ENCODE measurements around the gene KLHL26. TPM values are rescaled to one million over a fixed set of nuclear protein-coding genes. Genes with fewer than 3 reads are reported as not detected.

Gene KLHL26
- polyA plus RNA-seq, 1 donor from 2014 or later: 4.7 TPM

GRCh38 chr19:18666784-18667183 is 30.0 kb downstream of the KLHL26 start:
- Histone ChIP-seq H3K36me3 (ENCODE audit: insufficient read depth, low read length) (no peaks in the 10 kb centered on the region), H3K9ac (ENCODE audit: low read length) (no peak overlapping the region)
- TF ChIP-seq POLR2AphosphoS5 (IDR thresholded peaks at IDR 0.05): no peak
- no peak for TF ChIP-seq EZH2 (IDR thresholded peaks at IDR 0.05; ENCODE audit: borderline replicate concordance, insufficient read depth, low read length, poor library complexity, severe bottlenecking)
- no peak for TF ChIP-seq SMC3 (conservative IDR thresholded peaks at IDR 0.05; ENCODE audit: poor library complexity)
- TF ChIP-seq MXI1 (conservative IDR thresholded peaks at IDR 0.05; ENCODE audit: poor library complexity, severe bottlenecking): no peak
- TF ChIP-seq, protein P1, sequence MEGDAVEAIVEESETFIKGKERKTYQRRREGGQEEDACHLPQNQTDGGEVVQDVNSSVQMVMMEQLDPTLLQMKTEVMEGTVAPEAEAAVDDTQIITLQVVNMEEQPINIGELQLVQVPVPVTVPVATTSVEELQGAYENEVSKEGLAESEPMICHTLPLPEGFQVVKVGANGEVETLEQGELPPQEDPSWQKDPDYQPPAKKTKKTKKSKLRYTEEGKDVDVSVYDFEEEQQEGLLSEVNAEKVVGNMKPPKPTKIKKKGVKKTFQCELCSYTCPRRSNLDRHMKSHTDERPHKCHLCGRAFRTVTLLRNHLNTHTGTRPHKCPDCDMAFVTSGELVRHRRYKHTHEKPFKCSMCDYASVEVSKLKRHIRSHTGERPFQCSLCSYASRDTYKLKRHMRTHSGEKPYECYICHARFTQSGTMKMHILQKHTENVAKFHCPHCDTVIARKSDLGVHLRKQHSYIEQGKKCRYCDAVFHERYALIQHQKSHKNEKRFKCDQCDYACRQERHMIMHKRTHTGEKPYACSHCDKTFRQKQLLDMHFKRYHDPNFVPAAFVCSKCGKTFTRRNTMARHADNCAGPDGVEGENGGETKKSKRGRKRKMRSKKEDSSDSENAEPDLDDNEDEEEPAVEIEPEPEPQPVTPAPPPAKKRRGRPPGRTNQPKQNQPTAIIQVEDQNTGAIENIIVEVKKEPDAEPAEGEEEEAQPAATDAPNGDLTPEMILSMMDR (IDR thresholded peaks at IDR 0.05; ENCODE audit: poor library complexity, severe bottlenecking): no peak
- TF ChIP-seq EP300 (conservative IDR thresholded peaks at IDR 0.05; ENCODE audit: poor library complexity, severe bottlenecking): no peak
- no peak for TF ChIP-seq RAD21 (conservative IDR thresholded peaks at IDR 0.05)
- TF ChIP-seq TAF1 (IDR thresholded peaks at IDR 0.05; ENCODE audit: low read depth): no peak
- no peak for TF ChIP-seq REST (IDR thresholded peaks at IDR 0.05; ENCODE audit: borderline replicate concordance)

DNA sequence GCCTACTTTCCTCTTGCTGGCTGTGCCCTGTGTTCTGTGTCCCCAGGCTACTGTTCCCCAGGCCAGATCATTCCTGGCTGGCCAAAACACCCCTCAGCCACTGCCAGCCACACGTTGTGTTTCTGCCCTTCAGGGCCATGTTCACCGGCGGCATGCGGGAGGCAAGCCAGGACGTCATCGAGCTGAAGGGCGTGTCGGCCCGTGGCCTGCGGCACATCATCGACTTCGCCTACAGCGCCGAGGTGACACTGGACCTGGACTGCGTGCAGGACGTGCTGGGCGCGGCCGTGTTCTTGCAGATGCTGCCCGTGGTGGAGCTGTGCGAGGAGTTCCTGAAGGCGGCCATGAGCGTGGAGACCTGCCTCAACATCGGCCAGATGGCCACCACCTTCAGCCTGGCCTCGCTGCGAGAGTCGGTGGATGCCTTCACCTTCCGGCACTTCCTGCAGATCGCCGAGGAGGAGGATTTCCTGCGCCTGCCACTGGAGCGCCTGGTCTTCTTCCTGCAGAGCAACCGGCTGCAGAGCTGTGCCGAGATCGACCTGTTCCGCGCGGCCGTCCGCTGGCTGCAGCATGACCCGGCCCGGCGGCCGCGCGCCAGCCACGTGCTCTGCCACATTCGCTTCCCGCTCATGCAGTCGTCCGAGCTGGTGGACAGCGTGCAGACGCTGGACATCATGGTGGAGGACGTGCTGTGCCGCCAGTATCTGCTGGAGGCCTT is 30.9 kb downstream of the KLHL26 start:
- Histone ChIP-seq H3K27ac (ENCODE audit: low read length) (no peak overlapping the region), H3K9me2 (ENCODE audit: insufficient read depth, low read length) (no peaks in the 10 kb centered on the region), H3K9ac (ENCODE audit: low read length) (no peak overlapping the region), H3K36me3 (ENCODE audit: insufficient read depth, low read length) (no peaks in the 10 kb centered on the region), H3K79me2 (replicated peaks; ENCODE audit: insufficient read depth, low read length) (no peaks in the 10 kb centered on the region), H3K27me3 (ENCODE audit: insufficient read depth, low read depth, low read length) (no peaks in the 10 kb centered on the region), H3F3A (ENCODE audit: insufficient read depth, low read length, poor library complexity, severe bottlenecking) (no peaks in the 10 kb centered on the region), H4K20me1 (ENCODE audit: insufficient read depth) (no peaks in the 10 kb centered on the region), H3K4me2 (ENCODE audit: low read length) (no peak overlapping the region), H3K9me3 (ENCODE audit: low read length) (no peaks in the 10 kb centered on the region), H3K4me3 (ENCODE audit: low read length) (no peak overlapping the region), H2AFZ (ENCODE audit: low read depth, low read length) (no peak overlapping the region)
- no peak for TF ChIP-seq REST (IDR thresholded peaks at IDR 0.05; ENCODE audit: borderline replicate concordance)
- TF ChIP-seq, protein P1 (IDR thresholded peaks at IDR 0.05; ENCODE audit: poor library complexity, severe bottlenecking): no peak
- no peak for TF ChIP-seq EZH2 (IDR thresholded peaks at IDR 0.05; ENCODE audit: borderline replicate concordance, insufficient read depth, low read length, poor library complexity, severe bottlenecking)
- TF ChIP-seq SMC3 (conservative IDR thresholded peaks at IDR 0.05; ENCODE audit: poor library complexity): no peak
- no peak for TF ChIP-seq MXI1 (conservative IDR thresholded peaks at IDR 0.05; ENCODE audit: poor library complexity, severe bottlenecking)

More at GRCh38 chr19:18666784-18667183, 30.0 kb downstream of the KLHL26 start:
- H3K79me2 ChIP-seq (replicated peaks; ENCODE audit: insufficient read depth, low read length): no peaks in the 10 kb centered on the region
- no peaks in the 10 kb centered on the region for H3F3A ChIP-seq (ENCODE audit: insufficient read depth, low read length, poor library complexity, severe bottlenecking)
- no peaks in the 10 kb centered on the region for H3K9me2 ChIP-seq (ENCODE audit: insufficient read depth, low read length)
- no peak overlapping the region for H3K4me3 ChIP-seq (ENCODE audit: low read length)
- no peaks in the 10 kb centered on the region for H4K20me1 ChIP-seq (ENCODE audit: insufficient read depth)
- no peaks in the 10 kb centered on the region for H3K27me3 ChIP-seq (ENCODE audit: insufficient read depth, low read depth, low read length)
- H3K4me2 ChIP-seq (ENCODE audit: low read length): no peak overlapping the region
- no peaks in the 10 kb centered on the region for H3K9me3 ChIP-seq (ENCODE audit: low read length)
- no peak overlapping the region for H3K27ac ChIP-seq (ENCODE audit: low read length)
- no peak overlapping the region for H2AFZ ChIP-seq (ENCODE audit: low read depth, low read length)

Measured in neural cell (in vitro differentiated cells).